Mucosa of rectum (tissue), 2 donors: ENCODE measurements around the gene LARP4.
A peak's percentile ranks its signal among the peaks of the same experiment; 100 is the strongest.
"Not testable (repeated sequence)": the region's sequence is repeated elsewhere in the genome, so short reads cannot be mapped to it uniquely, and the experiment has no call there.

Experiments used
- H3K27ac ChIP-seq, 2 donors: one replicate each; pipeline ENCODE4 v1.7.0; 2013; ENCODE audit warnings: inconsistent platforms in 2 of 2, low read depth in 2 of 2, low read length in 2 of 2
- H3K27me3 ChIP-seq, 2 donors: one replicate each; pipeline ENCODE4 v1.7.0; 2013; ENCODE audit warnings: low read length in 2 of 2; ENCODE audit not compliant: control insufficient read depth in 2 of 2, insufficient read depth in 2 of 2
- H3K36me3 ChIP-seq, 2 donors: one replicate each; pipeline ENCODE4 v1.7.0; 2013; ENCODE audit warnings: low read length in 2 of 2; ENCODE audit not compliant: control insufficient read depth in 2 of 2, insufficient read depth in 2 of 2
- H3K4me1 ChIP-seq, 2 donors: one replicate each; pipeline ENCODE4 v1.7.0; 2013; ENCODE audit warnings: low read length in 2 of 2, mild to moderate bottlenecking in 1 of 2; ENCODE audit not compliant: control insufficient read depth in 2 of 2, insufficient read depth in 2 of 2
- H3K4me3 ChIP-seq, 2 donors: one replicate each; pipeline ENCODE4 v1.7.0; 2013; ENCODE audit warnings: low read length in 2 of 2
- H3K9ac ChIP-seq, 2 donors: one replicate each; pipeline ENCODE4 v1.7.0; 2013; ENCODE audit warnings: low read length in 2 of 2, low read depth in 1 of 2, mild to moderate bottlenecking in 1 of 2
- H3K9me3 ChIP-seq, 2 donors: one replicate each; pipeline ENCODE4 v1.7.0; 2013; ENCODE audit warnings: low read length in 2 of 2; ENCODE audit not compliant: control insufficient read depth in 2 of 2
- donor health status: healthy.
- donor health status: Normal muscosa, but diverticular disease.

Gene LARP4

DNA sequence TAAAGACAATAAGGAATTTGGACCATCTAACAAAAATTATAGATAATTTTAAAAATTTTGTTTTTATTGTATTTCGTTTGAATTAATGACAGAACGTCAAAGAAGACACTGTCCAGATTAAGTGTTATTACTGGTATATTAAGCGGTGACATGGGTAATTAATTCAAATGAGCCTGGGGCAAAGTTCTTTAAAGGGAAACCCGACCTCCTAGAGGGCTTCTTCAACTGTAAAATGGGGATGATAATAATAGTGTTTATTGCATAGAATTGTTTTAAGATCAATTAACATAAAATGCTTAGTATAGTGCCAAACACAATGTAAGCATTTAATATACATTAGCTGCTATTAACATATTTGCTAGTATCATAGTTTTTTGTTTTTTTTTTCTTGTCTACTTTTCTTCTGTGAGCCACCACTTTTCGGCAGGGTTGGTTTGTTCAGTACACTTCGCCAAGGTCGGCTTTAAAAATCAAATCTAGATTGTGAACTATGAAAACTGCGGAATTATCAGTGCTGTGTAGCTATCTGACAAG lies 514 bp upstream of the LARP4 start:
- no peaks in the 10 kb centered on the region for H3K36me3 ChIP-seq
- H3K9ac ChIP-seq, result peak overlapping the region; percentile 88 to 92
- H3K27ac ChIP-seq, result peak overlapping the region; percentile 93 to 94
- H3K4me3 ChIP-seq, result peak overlapping the region; percentile 88 to 96
- no peaks in the 10 kb centered on the region for H3K27me3 ChIP-seq
- no peaks in the 10 kb centered on the region for H3K9me3 ChIP-seq
- H3K4me1 ChIP-seq, result peaks cover 7 to 19% of the 10 kb centered on the region in 2 donors

DNA sequence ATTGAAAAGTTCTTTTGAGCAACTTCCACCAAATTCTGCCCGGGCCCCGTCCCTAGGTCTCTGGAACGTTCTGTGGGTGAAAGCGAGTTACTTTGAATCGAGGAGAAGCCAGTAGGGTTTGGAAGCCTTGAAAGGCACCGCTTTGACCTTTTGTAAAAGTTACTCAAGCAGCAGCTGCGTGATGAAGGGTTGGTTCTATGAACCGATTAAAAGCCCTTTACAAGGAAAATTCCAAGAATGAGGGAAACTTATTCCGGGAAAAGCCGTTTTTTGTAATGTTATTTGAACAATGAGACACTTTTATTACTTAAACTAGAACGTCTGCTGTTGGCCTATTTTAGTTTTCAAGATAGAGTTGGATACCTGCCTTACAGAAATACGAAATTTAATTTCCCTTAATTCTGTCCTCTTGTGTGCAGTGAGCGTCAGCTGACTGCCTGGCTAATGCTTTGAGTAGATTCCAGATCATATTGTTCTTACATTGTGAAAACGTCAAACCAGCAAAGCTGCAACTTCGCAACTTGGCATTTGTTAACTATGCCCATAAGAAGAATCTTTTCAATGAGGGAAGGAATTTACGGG lies 906 bp downstream of the LARP4 start:
- H3K4me1 ChIP-seq, result peaks cover 7 to 19% of the 10 kb centered on the region in 2 donors
- peak overlapping the region; percentile 93 to 94 for H3K27ac ChIP-seq
- H3K27me3 ChIP-seq, result no peaks in the 10 kb centered on the region
- H3K9me3 ChIP-seq, result no peaks in the 10 kb centered on the region
- peak overlapping the region; percentile 88 to 96 for H3K4me3 ChIP-seq
- H3K36me3 ChIP-seq, result no peaks in the 10 kb centered on the region
- peak overlapping the region; percentile 91 to 92 for H3K9ac ChIP-seq

DNA sequence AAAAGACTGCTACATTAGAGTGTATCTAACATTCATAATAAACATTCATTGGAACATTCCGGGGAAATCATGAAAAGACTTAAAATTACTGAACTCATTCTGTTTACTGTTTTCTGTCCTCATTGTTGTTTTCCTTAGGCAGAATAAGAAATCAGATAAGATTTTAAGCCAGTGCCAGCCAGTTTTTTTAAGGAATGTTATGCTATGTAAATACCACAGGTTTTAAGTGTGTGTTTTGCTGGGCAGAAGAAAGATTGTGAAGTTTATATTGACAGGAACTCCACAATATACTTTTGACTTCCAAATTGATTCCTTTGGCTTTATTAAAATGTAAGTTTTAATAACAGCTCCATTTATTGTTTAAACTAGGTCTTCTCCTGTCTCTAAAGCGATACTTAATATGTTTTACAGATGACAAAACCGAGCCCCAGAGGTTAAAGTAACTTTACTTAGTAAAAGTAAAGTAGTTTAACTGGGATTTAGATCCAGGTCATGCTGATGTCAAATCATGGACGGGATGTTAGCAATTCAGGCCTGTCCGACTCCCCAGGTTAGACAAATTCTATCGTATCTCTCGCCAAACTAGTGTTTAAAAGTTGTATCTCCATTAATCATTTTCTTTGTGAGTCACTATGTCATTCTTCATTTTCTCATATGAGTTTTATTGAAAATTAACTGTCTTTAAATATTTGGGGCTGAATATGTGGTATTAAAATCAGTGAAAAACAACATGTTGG lies 1.7 kb downstream of the LARP4 start:
- Histone ChIP-seq H3K4me3 (peak overlapping the region; percentile 88 to 96), H3K36me3 (no peaks in the 10 kb centered on the region), H3K27ac (peak overlapping the region; percentile 93 to 94), H3K9me3 (no peaks in the 10 kb centered on the region), H3K4me1 (peaks cover 7 to 19% of the 10 kb centered on the region in 2 donors), H3K27me3 (no peaks in the 10 kb centered on the region), H3K9ac (peak overlapping the region; percentile 91 to 92)

DNA sequence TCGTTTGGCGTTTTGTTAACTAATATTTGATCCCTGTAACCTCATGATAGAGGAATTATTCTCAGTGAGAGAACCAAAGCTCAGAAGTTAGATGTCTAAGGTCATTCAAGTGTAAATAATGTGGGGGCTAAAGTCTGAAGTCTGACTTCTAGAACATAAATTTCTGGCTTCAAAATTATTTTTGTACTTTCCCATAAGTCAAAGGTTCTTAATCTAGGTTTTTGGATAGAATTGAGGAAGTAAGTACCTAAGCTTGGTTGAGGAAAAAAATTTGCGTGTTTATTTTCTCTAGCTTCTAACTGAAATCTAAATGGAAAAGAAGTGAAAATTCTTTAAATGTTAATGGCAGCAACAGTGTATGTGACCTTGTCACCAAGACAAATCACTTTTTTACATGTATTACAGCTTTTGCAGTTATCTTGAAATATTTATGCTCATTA lies 2.3 kb downstream of the LARP4 start:
- Histone ChIP-seq H3K27ac (peak overlapping the region in 1 of 2 donors; percentile 94), H3K27me3 (no peaks in the 10 kb centered on the region)

DNA sequence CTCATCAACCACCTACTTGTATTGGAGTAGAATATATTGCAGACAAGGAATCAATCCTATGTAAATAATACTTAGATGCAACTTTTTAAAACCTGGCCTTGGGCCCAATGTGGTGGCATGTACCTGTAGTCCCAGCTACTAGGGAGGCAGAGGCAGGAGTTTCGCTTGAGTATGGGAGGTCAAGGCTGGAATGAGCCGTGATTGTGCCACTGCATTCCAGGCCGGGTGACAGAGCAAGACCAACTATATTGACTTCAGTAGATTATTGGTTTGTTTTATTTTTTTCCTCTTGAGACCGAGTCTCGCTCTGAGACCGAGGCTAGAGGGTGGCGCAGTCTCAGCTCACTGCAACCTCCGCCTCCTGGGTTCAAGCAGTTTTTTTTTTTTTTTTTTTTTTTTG lies 3.6 kb downstream of the LARP4 start:
- Histone ChIP-seq H3K4me3 (no peak overlapping the region), H3K4me1 (peaks cover 7 to 19% of the 10 kb centered on the region in 2 donors), H3K9ac (no peak overlapping the region), H3K27ac (no peak overlapping the region), H3K9me3 (no peaks in the 10 kb centered on the region), H3K36me3 (no peaks in the 10 kb centered on the region), H3K27me3 (no peaks in the 10 kb centered on the region)

More for the DNA sequence above, 2.3 kb downstream of the LARP4 start:
- peaks cover 7 to 19% of the 10 kb centered on the region in 2 donors for H3K4me1 ChIP-seq
- H3K4me3 ChIP-seq, result peak overlapping the region; percentile 88 to 96
- H3K36me3 ChIP-seq, result no peaks in the 10 kb centered on the region
- H3K9ac ChIP-seq, result peak overlapping the region; percentile 91 to 92
- H3K9me3 ChIP-seq, result no peaks in the 10 kb centered on the region

DNA sequence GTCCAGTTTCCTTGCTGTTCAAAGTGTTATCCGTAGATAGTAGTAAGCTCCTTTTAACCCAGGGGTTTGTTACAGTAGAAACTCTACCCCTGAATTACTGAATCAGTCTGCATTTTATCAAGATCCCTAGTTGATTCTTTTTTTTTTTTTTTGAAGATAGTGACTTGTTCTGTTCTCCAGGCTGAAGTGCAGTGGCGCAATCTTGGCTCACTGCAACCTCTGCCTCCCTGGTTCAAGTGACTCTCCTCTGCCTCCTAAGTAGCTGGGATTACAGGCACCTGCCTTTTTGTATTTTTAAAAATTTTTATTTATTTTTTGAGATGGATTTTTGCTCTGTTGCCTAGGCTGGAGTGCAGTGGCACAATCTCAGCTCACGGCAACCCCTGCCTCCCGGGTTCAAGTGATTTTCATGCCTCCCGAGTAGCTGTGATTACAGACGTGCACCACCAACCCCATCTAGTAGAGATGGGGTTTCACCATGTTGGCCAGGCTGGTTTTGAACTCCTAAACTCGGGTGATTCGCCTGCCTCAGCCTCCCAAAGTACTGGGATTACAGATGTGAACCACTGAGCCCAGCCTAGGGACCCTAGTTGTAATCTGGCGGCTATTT lies 10.5 kb downstream of the LARP4 start:
- Histone ChIP-seq H3K27me3 (no peaks in the 10 kb centered on the region), H3K27ac (no peak overlapping the region), H3K4me3 (no peak overlapping the region), H3K4me1 (no peaks in the 10 kb centered on the region), H3K9me3 (no peaks in the 10 kb centered on the region), H3K36me3 (peaks cover 0 to under 1% of the 10 kb centered on the region in 2 donors), H3K9ac (no peak overlapping the region)

DNA sequence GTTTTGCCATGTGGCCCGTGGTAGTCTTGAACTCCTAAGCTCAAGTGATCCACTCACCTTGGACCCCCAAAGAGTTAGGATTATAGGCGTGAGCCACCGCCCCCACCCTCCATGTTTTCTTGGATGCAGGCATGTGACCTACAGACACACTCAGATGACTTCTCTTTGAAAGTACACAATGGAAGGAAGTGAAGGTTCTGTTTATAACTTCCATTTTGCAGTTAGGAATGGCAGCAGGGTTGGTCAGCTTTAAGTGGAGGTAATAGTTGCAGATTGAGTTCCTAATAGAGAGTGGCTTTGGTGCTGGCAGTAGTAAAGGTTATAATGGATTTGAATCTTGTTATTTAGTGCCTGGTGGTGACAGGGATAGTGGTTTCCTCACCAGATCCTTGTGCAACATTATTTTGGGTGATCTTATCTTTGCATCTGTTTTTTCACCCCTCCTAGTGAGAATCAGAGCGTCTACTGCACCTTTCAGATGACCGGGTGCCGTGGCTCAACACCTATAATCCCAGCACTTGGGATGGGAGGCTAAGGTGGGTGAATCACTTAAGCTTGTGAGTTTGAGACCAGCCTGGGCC lies 15.3 kb downstream of the LARP4 start:
- H3K27me3 ChIP-seq, result no peaks in the 10 kb centered on the region
- no peak overlapping the region for H3K4me3 ChIP-seq
- no peaks in the 10 kb centered on the region for H3K9me3 ChIP-seq
- H3K36me3 ChIP-seq, result peaks cover 6 to 11% of the 10 kb centered on the region in 2 donors
- no peak overlapping the region for H3K9ac ChIP-seq
- no peaks in the 10 kb centered on the region for H3K4me1 ChIP-seq
- H3K27ac ChIP-seq, result no peak overlapping the region

DNA sequence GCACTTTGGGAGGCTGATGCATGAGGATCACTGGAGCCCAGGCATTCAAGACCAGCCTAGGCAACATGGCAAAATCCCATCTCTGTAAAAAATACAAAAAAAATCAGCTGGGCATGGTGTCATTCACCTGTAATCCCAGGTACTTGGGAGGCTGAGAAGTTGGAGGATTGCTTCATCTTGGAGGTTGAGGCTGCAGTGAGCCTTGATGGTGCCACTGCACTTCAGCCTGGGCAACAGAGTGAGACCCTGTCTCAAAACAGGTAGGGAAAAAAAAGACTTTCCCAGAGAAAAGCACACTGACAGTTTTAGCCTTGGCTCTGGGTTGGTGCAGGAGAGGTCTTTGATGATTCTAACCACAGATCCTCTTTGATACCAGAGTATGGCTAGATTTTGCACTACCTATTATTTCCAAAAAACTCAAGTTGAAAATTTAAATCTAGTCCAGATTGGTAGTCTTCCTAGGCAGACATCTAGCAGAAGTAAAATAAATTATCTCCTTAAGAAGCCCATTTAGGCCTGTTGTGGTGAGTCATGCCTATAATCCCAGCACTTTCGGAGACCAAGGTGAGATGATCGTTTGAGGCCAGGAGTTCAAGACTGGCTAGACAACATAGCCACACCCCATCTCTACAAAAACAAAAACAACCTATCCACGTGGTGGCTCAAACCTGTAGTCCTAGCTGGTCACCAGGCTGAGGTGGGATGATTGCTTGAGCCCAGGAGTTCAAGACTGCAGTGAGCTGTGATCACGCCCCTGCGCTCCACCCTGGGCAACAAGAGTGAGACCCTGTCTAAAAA lies 18.6 kb downstream of the LARP4 start:
- Histone ChIP-seq H3K36me3 (peaks cover 6 to 11% of the 10 kb centered on the region in 2 donors), H3K27ac (no peak overlapping the region), H3K4me1 (no peaks in the 10 kb centered on the region), H3K27me3 (no peaks in the 10 kb centered on the region), H3K4me3 (no peak overlapping the region), H3K9ac (no peak overlapping the region), H3K9me3 (no peaks in the 10 kb centered on the region)

DNA sequence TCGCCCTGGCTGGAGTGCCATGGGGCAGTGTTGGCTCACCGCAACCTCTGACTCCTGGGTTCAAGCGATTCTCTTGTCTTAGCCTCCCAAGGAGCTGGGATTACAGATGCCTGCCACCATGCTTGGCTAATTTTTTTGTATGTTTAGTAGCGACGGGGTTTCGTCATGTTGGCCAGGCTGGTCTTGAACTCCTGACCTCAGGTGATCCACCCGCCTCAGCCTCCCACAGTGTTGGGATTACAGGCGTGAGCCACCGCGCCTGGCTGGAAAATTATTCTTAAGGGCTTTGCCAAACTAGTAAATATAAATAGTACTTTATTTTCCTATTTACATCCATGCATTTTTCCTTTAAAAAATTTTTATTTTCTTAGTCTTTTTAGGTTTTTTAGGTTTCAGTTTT lies 22.2 kb downstream of the LARP4 start:
- H3K4me1 ChIP-seq, H3K27ac ChIP-seq, H3K9me3 ChIP-seq, H3K36me3 ChIP-seq, H3K4me3 ChIP-seq, H3K9ac ChIP-seq, H3K27me3 ChIP-seq: not testable (repeated sequence)
